ENCODE data around the gene CASK. TPM values are rescaled to one million over a fixed set of nuclear protein-coding genes. Genes with fewer than 3 reads are reported as not detected.

CASK gene
- total RNA-seq, 1 experiment from 2014 or later: 33.5 TPM

- POLR2A ChIA-PET: no interaction called here
- Histone ChIP-seq H3K4me3 (ENCODE audit: low read depth in 2 of 2, low read length in 2 of 2) (no peak overlapping the region), H3K27me3 (ENCODE audit: control insufficient read depth, insufficient read depth, low read length) (no peaks in the 10 kb centered on the region), H3K36me3 (ENCODE audit: control insufficient read depth, insufficient read depth, low read length) (no peaks in the 10 kb centered on the region), H3K4me1 (ENCODE audit: control insufficient read depth, insufficient read depth, low read length) (no peaks in the 10 kb centered on the region), H3K27ac (ENCODE audit: low read length) (no peak overlapping the region), H3K9me3 (ENCODE audit: control insufficient read depth, insufficient read depth, low read depth, low read length) (no peaks in the 10 kb centered on the region)
- in situ Hi-C loops (cut with HindIII; ENCODE audit: low pct_unique_long_range_greater_than_20kb, low sequenced_read_pairs) (no loop called here), intact Hi-C loops (cut with micrococcal nuclease; ENCODE audit: unreplicated experiment) (no loop called here)
- TF ChIP-seq POLR2AphosphoS5 (IDR thresholded peaks at IDR 0.05; ENCODE audit: low read depth, low read length) (no peak), REST (IDR thresholded peaks at IDR 0.05; ENCODE audit: insufficient read depth in 1 of 2, low read depth in 2 of 2, low read length in 1 of 2) (no peak), SIN3A (IDR thresholded peaks at IDR 0.05; ENCODE audit: borderline replicate concordance, insufficient read depth, low read depth, low read length) (no peak), CTCF (IDR thresholded peaks at IDR 0.05) (no peak), TCF7L2 (IDR thresholded peaks at IDR 0.05; ENCODE audit: low read depth, low read length) (no peak)
- CTCF ChIA-PET: no interaction called here
- BruUV-seq (replicated peaks): no TSS peak
- DNase-seq (ENCODE audit: low read depth, low spot score) (no peak), ATAC-seq (no peak)
Observed at GRCh38 chrX:41630091-41630490, 293.3 kb downstream of the CASK start.

- no peak overlapping the region for H3K4me3 ChIP-seq (ENCODE audit: low read depth in 2 of 2, low read length in 2 of 2)
- ChIA-PET CTCF (no interaction called here), POLR2A (no interaction called here)
- BruUV-seq (replicated peaks): no TSS peak
- in situ Hi-C loops (cut with HindIII; ENCODE audit: low pct_unique_long_range_greater_than_20kb, low sequenced_read_pairs): no loop called here
- ATAC-seq: no peak
- no peak for DNase-seq (ENCODE audit: low read depth, low spot score)
- intact Hi-C loops (cut with micrococcal nuclease; ENCODE audit: unreplicated experiment): no loop called here
- no peaks in the 10 kb centered on the region for H3K4me1 ChIP-seq (ENCODE audit: control insufficient read depth, insufficient read depth, low read length)
- no peak overlapping the region for H3K27ac ChIP-seq (ENCODE audit: low read length)
- H3K27me3 ChIP-seq (ENCODE audit: control insufficient read depth, insufficient read depth, low read length): no peaks in the 10 kb centered on the region
- TF ChIP-seq POLR2AphosphoS5 (IDR thresholded peaks at IDR 0.05; ENCODE audit: low read depth, low read length) (no peak), SIN3A (IDR thresholded peaks at IDR 0.05; ENCODE audit: borderline replicate concordance, insufficient read depth, low read depth, low read length) (no peak), CTCF (IDR thresholded peaks at IDR 0.05) (no peak), TCF7L2 (IDR thresholded peaks at IDR 0.05; ENCODE audit: low read depth, low read length) (no peak), REST (IDR thresholded peaks at IDR 0.05; ENCODE audit: insufficient read depth in 1 of 2, low read depth in 2 of 2, low read length in 1 of 2) (no peak)
- no peaks in the 10 kb centered on the region for H3K36me3 ChIP-seq (ENCODE audit: control insufficient read depth, insufficient read depth, low read length)
- no peaks in the 10 kb centered on the region for H3K9me3 ChIP-seq (ENCODE audit: control insufficient read depth, insufficient read depth, low read depth, low read length)
Observed at GRCh38 chrX:41629539-41629938, 293.8 kb downstream of the CASK start.

Measured in Panc1 (cell line).